ENCODE data around the gene NAALADL2. TPM values are rescaled to one million over a fixed set of nuclear protein-coding genes. Genes with fewer than 3 reads are reported as not detected.
A peak's percentile ranks its signal among the peaks of the same experiment; 100 is the strongest.
"Not testable (repeated sequence)": the region's sequence is repeated elsewhere in the genome, so short reads cannot be mapped to it uniquely, and the experiment has no call there.

NAALADL2 gene
- total RNA-seq, 1 donor from 2014 or later = 0.20 TPM

GRCh38 chr3:175416600-175416999 is 557.5 kb downstream of the NAALADL2 start:
- DNase-seq (ENCODE audit: low read depth in 2 of 2) = no peak

GRCh38 chr3:175417426-175417825 is 558.3 kb downstream of the NAALADL2 start:
- DNase-seq (ENCODE audit: low read depth in 2 of 2) = no peak

GRCh38 chr3:175421902-175422301 is 562.8 kb downstream of the NAALADL2 start:
- no peak for DNase-seq (ENCODE audit: low read depth in 2 of 2)

GRCh38 chr3:175422744-175423143 is 563.6 kb downstream of the NAALADL2 start:
- no peak for DNase-seq (ENCODE audit: low read depth in 2 of 2)

GRCh38 chr3:175423848-175424247 is 564.7 kb downstream of the NAALADL2 start:
- DNase-seq (ENCODE audit: low read depth in 2 of 2) = not testable (repeated sequence)

- DNase-seq (ENCODE audit: low read depth in 2 of 2) = no peak
These were observed 567.7 kb downstream of the NAALADL2 start for GRCh38 chr3:175426805-175427204.

GRCh38 chr3:175428466-175428865 is 569.3 kb downstream of the NAALADL2 start:
- no peak for DNase-seq (ENCODE audit: low read depth in 2 of 2)

GRCh38 chr3:175430983-175431773 is 572.0 kb downstream of the NAALADL2 start:
- no peak for DNase-seq (ENCODE audit: low read depth in 2 of 2)

GRCh38 chr3:175432376-175433025 is 573.4 kb downstream of the NAALADL2 start:
- DNase-seq (ENCODE audit: low read depth in 2 of 2) = peak in 1 of 2 donors; percentile 3

GRCh38 chr3:175433026-175433674 is 574.0 kb downstream of the NAALADL2 start:
- no peak for DNase-seq (ENCODE audit: low read depth in 2 of 2)

- no peak for DNase-seq (ENCODE audit: low read depth in 2 of 2)
These were observed 575.4 kb downstream of the NAALADL2 start for GRCh38 chr3:175434561-175434960.

GRCh38 chr3:175443682-175444081 is 584.5 kb downstream of the NAALADL2 start:
- no peak for DNase-seq (ENCODE audit: low read depth in 2 of 2)

GRCh38 chr3:175445741-175446140 is 586.6 kb downstream of the NAALADL2 start:
- DNase-seq (ENCODE audit: low read depth in 2 of 2) = no peak

- DNase-seq (ENCODE audit: low read depth in 2 of 2) = no peak
These were observed 588.4 kb downstream of the NAALADL2 start for GRCh38 chr3:175447521-175447920.

GRCh38 chr3:175453361-175453760 is 594.2 kb downstream of the NAALADL2 start:
- no peak for DNase-seq (ENCODE audit: low read depth in 2 of 2)

GRCh38 chr3:175456466-175456865 is 597.3 kb downstream of the NAALADL2 start:
- DNase-seq (ENCODE audit: low read depth in 2 of 2) = no peak

GRCh38 chr3:175457301-175457700 is 598.2 kb downstream of the NAALADL2 start:
- DNase-seq (ENCODE audit: low read depth in 2 of 2) = no peak

GRCh38 chr3:175460849-175461399 is 601.8 kb downstream of the NAALADL2 start:
- not testable (repeated sequence) for DNase-seq (ENCODE audit: low read depth in 2 of 2)

GRCh38 chr3:175464362-175464761 is 605.2 kb downstream of the NAALADL2 start:
- DNase-seq (ENCODE audit: low read depth in 2 of 2) = no peak

GRCh38 chr3:175469124-175469523 is 610.0 kb downstream of the NAALADL2 start:
- DNase-seq (ENCODE audit: low read depth in 2 of 2) = no peak

GRCh38 chr3:175475765-175476164 is 616.6 kb downstream of the NAALADL2 start:
- no peak for DNase-seq (ENCODE audit: low read depth in 2 of 2)

- DNase-seq (ENCODE audit: low read depth in 2 of 2) = no peak
These were observed 617.4 kb downstream of the NAALADL2 start for GRCh38 chr3:175476489-175476888.
